Activated T-helper 9 cell treated with anti-CD3 and anti-CD28 coated beads, Interleukin-2, amount 50 U/mL, for 16 hours (primary cell): ENCODE measurements around the gene HIVEP1.

Source experiments
- DNase-seq: peaks from one replicate; pipeline ENCODE4 v3.0.0-alpha.2; 2020; ENCODE audit warnings: low read depth

HIVEP1 gene

GRCh38 chr6:12012038-12012557 is at the start of gene HIVEP1:
Gene HIVEP1, plus strand, starts transcription at chr6:12012312. Its CDS starts 3,317 bp downstream, at chr6:12015629.
- DNase-seq: no peak

- no peak for DNase-seq
These were observed 48.2 kb upstream of the HIVEP1 start for GRCh38 chr6:11963756-11964500.

GRCh38 chr6:11964729-11965335 is 47.3 kb upstream of the HIVEP1 start:
- DNase-seq: no peak

- DNase-seq: no peak
These were observed 46.6 kb upstream of the HIVEP1 start for GRCh38 chr6:11965499-11965898.

GRCh38 chr6:11968241-11968806 is 43.8 kb upstream of the HIVEP1 start:
- no peak for DNase-seq

GRCh38 chr6:11969092-11969491 is 43.0 kb upstream of the HIVEP1 start:
- no peak for DNase-seq

GRCh38 chr6:11970114-11970513 is 42.0 kb upstream of the HIVEP1 start:
- DNase-seq: no peak

GRCh38 chr6:11971154-11971553 is 41.0 kb upstream of the HIVEP1 start:
- no peak for DNase-seq

GRCh38 chr6:11972270-11972669 is 39.8 kb upstream of the HIVEP1 start:
- DNase-seq: no peak

- DNase-seq: no peak
These were observed 39.3 kb upstream of the HIVEP1 start for GRCh38 chr6:11972806-11973205.

- DNase-seq: no peak
These were observed 38.9 kb upstream of the HIVEP1 start for GRCh38 chr6:11973238-11973637.

GRCh38 chr6:11974089-11974488 is 38.0 kb upstream of the HIVEP1 start:
- DNase-seq: no peak

- DNase-seq: no peak
These were observed 36.6 kb upstream of the HIVEP1 start for GRCh38 chr6:11975353-11975977.

- no peak for DNase-seq
These were observed 35.6 kb upstream of the HIVEP1 start for GRCh38 chr6:11976489-11976888.

- DNase-seq: no peak
These were observed 34.9 kb upstream of the HIVEP1 start for GRCh38 chr6:11977193-11977592.

- DNase-seq: no peak
These were observed 34.4 kb upstream of the HIVEP1 start for GRCh38 chr6:11977738-11978137.

GRCh38 chr6:11978169-11978987 is 33.7 kb upstream of the HIVEP1 start:
- DNase-seq: no peak

- no peak for DNase-seq
These were observed 32.2 kb upstream of the HIVEP1 start for GRCh38 chr6:11979866-11980265.

GRCh38 chr6:11983306-11983705 is 28.8 kb upstream of the HIVEP1 start:
- no peak for DNase-seq

- no peak for DNase-seq
These were observed 24.7 kb upstream of the HIVEP1 start for GRCh38 chr6:11987386-11987785.

GRCh38 chr6:11989386-11989785 is 22.7 kb upstream of the HIVEP1 start:
- DNase-seq: no peak

- no peak for DNase-seq
These were observed 20.0 kb upstream of the HIVEP1 start for GRCh38 chr6:11992086-11992485.
